MCF 10A (cell line): ENCODE measurements around the gene PSMD2. TPM values are rescaled to one million over a fixed set of nuclear protein-coding genes. Genes with fewer than 3 reads are reported as not detected.

Experiments used
- BruUV-seq: library from RNA; stranded (reverse); fragments of 400-500 nt; replicated peaks from 2 replicates; lab custom pipeline; 2021; lab: Mats Ljungman, UMichigan
- CTCF ChIA-PET: fragments of 300-600 bp; sonication (Branson Sonifier 250); formaldehyde crosslinking; extraction: SDS; loops from one replicate; lab custom pipeline; 2021; ENCODE audit warnings: antibody characterized with exemption, inconsistent platforms; lab: Yijun Ruan, JAX
- POLR2A ChIA-PET: fragments of 300-600, 350-650 bp; sonication (Branson Sonifier 250); formaldehyde crosslinking; extraction: SDS; loops from one replicate; lab custom pipeline; 2020; ENCODE audit warnings: antibody characterized with exemption, inconsistent platforms; lab: Yijun Ruan, JAX
- DNase-seq: peaks from one replicate; pipeline ENCODE4 v3.0.0-alpha.2; 2018; ENCODE audit not compliant: unreplicated experiment
- H3K27ac Mint-ChIP-seq: one replicate; pipeline ENCODE4 v1.8.0; 2022; ENCODE audit warnings: mild to moderate bottlenecking, low read depth, mixed read lengths; ENCODE audit not compliant: unreplicated experiment
- H3K27me3 Mint-ChIP-seq: one replicate; pipeline ENCODE4 v1.8.0; 2022; ENCODE audit warnings: mixed read lengths; ENCODE audit not compliant: insufficient read depth, unreplicated experiment
- H3K36me3 Mint-ChIP-seq: one replicate; pipeline ENCODE4 v1.8.0; 2022; ENCODE audit warnings: mild to moderate bottlenecking, moderate library complexity, mixed read lengths; ENCODE audit not compliant: insufficient read depth, unreplicated experiment
- H3K4me1 Mint-ChIP-seq: one replicate; pipeline ENCODE4 v1.8.0; 2022; ENCODE audit warnings: mixed read lengths; ENCODE audit not compliant: insufficient read depth, unreplicated experiment
- H3K4me3 Mint-ChIP-seq: one replicate; pipeline ENCODE4 v1.8.0; 2022; ENCODE audit warnings: mild to moderate bottlenecking, moderate library complexity, mixed read lengths; ENCODE audit not compliant: unreplicated experiment
- H3K9me3 Mint-ChIP-seq: one replicate; pipeline ENCODE4 v1.8.0; 2022; ENCODE audit warnings: mixed read lengths; ENCODE audit not compliant: unreplicated experiment
- intact Hi-C: fragments of 100-400 bp; cut with micrococcal nuclease; formaldehyde crosslinking; loops from 2 replicates; pipeline ENCODE4 v1.14.1; 2022
- total RNA-seq: library from RNA; stranded (reverse); gene quantifications from 2 replicates; pipeline ENCODE4 v1.2.3, GENCODE V29; 2022
- TF ChIP-seq, protein P1 (sequence below): fragments of 200-600 bp; IDR thresholded peaks from one replicate; pipeline ENCODE4 v1.8.0; 2022; ENCODE audit warnings: antibody characterized with exemption, mild to moderate bottlenecking; ENCODE audit not compliant: unreplicated experiment

The PSMD2 gene
- total RNA-seq, 1 experiment from 2014 or later, result 284 TPM

DNA sequence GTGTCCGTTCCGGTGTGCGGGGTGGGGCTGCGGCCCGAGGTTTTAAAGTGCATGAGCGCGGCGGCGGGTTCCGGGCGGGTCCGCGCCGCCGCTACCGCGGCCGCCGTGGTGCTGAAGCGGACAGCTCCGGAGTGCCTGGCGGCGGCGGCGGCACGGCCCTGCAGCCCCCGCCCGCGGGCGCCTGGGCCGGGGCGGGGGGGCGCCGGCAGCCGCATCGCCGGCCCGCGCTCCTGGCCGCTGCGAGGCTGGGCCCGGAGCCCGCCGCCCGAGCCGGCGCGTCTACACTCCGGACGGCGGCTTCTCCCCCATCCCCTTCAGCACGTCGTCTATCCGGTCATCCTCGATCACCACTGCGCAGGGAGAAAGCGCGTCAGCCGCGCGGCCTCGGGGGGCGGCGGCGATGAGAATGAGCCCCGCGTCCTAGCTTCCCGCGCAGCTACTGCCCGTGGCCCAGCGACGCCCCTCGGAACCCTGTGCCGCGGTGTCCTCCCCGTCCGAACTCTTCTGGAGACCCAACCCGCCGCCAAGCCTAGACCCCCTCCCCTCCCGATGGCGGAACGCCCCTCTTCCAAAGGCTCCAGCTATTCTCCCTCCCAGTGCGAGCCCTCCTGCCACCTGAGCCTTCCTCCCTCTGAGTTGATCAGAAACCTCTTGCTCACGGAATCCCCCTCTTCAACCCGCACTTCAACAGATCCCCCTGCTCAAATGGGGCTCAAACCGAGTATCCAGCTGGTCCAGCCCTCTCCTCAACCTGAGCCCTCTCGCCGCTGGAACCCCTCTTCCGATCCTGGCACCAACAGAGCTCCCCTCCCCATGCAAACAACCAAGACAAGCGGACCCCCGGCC is 38.9 kb upstream of the PSMD2 start:
- no peak for DNase-seq
- no TSS peak for BruUV-seq
- no peaks in the 10 kb centered on the region for H3K27me3 Mint-ChIP-seq
- no peaks in the 10 kb centered on the region for H3K9me3 Mint-ChIP-seq
- H3K36me3 Mint-ChIP-seq, result no peaks in the 10 kb centered on the region
- ChIA-PET CTCF (interaction anchor here (0.6 to 1.2 kb wide), 3 partner anchors 10 to 22 kb away, joined by 3 read pairs; partner anchors contain the start of gene EEF1AKMT4), POLR2A (interaction anchor here (0.6 to 2.9 kb wide), 3 partner anchors 9 to 14 kb away, joined by 3 to 11 read pairs (median 3); partner anchors contain the start of gene EEF1AKMT4)
- H3K4me3 Mint-ChIP-seq, result peak overlapping the region; percentile 79
- peak overlapping the region; percentile 65 for H3K27ac Mint-ChIP-seq
- TF ChIP-seq, protein P1, sequence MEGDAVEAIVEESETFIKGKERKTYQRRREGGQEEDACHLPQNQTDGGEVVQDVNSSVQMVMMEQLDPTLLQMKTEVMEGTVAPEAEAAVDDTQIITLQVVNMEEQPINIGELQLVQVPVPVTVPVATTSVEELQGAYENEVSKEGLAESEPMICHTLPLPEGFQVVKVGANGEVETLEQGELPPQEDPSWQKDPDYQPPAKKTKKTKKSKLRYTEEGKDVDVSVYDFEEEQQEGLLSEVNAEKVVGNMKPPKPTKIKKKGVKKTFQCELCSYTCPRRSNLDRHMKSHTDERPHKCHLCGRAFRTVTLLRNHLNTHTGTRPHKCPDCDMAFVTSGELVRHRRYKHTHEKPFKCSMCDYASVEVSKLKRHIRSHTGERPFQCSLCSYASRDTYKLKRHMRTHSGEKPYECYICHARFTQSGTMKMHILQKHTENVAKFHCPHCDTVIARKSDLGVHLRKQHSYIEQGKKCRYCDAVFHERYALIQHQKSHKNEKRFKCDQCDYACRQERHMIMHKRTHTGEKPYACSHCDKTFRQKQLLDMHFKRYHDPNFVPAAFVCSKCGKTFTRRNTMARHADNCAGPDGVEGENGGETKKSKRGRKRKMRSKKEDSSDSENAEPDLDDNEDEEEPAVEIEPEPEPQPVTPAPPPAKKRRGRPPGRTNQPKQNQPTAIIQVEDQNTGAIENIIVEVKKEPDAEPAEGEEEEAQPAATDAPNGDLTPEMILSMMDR, result no peak
- intact Hi-C loops, result no loop called here
- peaks cover 21% of the 10 kb centered on the region for H3K4me1 Mint-ChIP-seq

DNA sequence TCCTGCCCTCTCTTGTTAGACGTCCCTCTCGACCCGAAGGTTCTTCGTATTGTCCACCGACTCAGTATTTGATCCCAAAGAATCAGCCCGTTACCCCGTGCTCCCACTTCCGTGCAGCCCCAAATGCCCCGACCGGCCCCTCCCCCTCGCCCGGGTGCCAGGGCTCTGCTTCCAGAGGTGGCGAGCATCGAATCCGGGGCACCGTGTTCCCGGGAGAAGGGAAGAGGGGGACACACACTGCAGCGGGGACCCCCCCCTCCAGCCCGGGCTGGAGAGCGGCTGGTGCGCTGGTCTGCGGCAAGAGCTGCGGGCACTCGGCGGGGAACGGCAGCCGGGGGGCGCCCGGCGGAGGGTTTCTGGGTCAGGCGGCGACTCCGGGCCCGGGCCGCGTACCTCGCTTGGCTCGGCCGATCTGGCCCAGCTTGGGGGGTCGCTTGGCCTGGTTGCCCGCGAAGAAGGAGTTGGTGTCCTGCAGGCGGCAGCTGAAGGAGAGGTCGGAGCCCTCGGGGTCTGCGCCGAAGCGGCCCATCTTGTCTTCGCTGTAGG is 38.2 kb upstream of the PSMD2 start:
- ChIA-PET CTCF (interaction anchor here (0.6 to 1.2 kb wide), 3 partner anchors 11 to 23 kb away, joined by 3 read pairs; partner anchors contain the start of gene EEF1AKMT4), POLR2A (interaction anchor here (0.6 to 2.9 kb wide), 3 partner anchors 10 to 13 kb away, joined by 3 to 11 read pairs (median 3); partner anchors contain the start of gene EEF1AKMT4)
- no peaks in the 10 kb centered on the region for H3K36me3 Mint-ChIP-seq
- intact Hi-C loops, result no loop called here
- DNase-seq, result peak; percentile 13
- H3K4me3 Mint-ChIP-seq, result peak overlapping the region; percentile 79
- H3K9me3 Mint-ChIP-seq, result no peaks in the 10 kb centered on the region
- H3K27me3 Mint-ChIP-seq, result no peaks in the 10 kb centered on the region
- peaks cover 16% of the 10 kb centered on the region for H3K4me1 Mint-ChIP-seq
- BruUV-seq, result no TSS peak
- TF ChIP-seq, protein P1, result no peak
- no peak overlapping the region for H3K27ac Mint-ChIP-seq

DNA sequence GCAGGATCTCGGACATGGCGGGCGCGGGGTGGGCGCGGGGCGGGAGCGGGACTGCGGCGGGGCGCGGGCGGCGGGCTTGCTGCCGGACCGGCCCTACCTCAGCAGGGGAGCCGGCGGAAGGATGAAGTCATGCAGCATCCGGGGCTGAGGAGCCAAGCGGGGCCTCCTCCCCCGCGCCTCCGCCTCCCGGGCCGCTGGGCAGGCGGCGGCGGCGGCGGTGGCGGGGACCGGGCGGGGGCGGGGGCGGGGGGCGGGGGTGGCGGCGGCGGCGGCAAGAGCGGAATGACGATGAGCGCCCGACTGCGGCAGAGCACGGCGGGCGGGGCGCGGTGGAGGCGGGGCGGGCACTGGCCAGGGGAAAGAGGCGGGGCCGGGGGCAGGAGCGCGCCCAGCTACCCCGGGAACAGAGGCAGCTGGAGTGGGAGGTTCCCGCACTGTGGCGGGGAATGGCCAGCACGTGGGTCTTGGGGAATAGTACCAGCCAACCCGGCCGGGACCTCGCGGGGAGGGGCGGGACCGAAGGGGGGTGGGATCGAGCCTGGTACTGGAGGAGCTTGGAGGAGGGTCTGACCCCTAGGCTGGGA is 37.7 kb upstream of the PSMD2 start, which contains the start of gene CAMK2N2:
Gene CAMK2N2, minus strand, starts transcription at position 284 of the 584 bp plus-strand sequence. Its CDS starts 268 bp downstream, at position 16.
- intact Hi-C loops, result no loop called here
- Mint-ChIP-seq H3K4me3 (peak within 1 kb of the TSS; percentile 79), H3K4me1 (peaks cover 16% of the 10 kb centered on the region), H3K9me3 (no peaks in the 10 kb centered on the region), H3K27me3 (no peaks in the 10 kb centered on the region), H3K27ac (peak within 1 kb of the TSS; percentile 7), H3K36me3 (no peaks in the 10 kb centered on the region)
- TF ChIP-seq, protein P1, result no peak
- peak; percentile 72 for DNase-seq
- ChIA-PET CTCF (interaction anchor here (1.2 kb wide), 1 partner anchor 11 kb away, joined by 3 read pairs; no protein-coding TSS in a partner anchor), POLR2A (interaction anchor here (1.0 to 2.9 kb wide), 3 partner anchors 10 to 13 kb away, joined by 3 to 11 read pairs (median 4); partner anchors contain the start of gene EEF1AKMT4)
- BruUV-seq, result no TSS peak
